Chondrocyte (in vitro differentiated cells): Measurements from ENCODE around the gene MGAT2. TPM values are rescaled to one million over a fixed set of nuclear protein-coding genes. Genes with fewer than 3 reads are reported as not detected.

Source experiments
- DNase-seq: peaks from one replicate; pipeline ENCODE4 v3.0.0; 2021; ENCODE audit warnings: mixed read lengths, low spot score
- H3K27ac Mint-ChIP-seq: one replicate; pipeline ENCODE4 v1.8.0; 2021; ENCODE audit warnings: mild to moderate bottlenecking, moderate library complexity, mixed read lengths; ENCODE audit not compliant: unreplicated experiment
- H3K27me3 Mint-ChIP-seq: 2 replicates; pipeline ENCODE4 v1.8.0; 2021; ENCODE audit warnings: low read depth, mixed read lengths
- H3K36me3 Mint-ChIP-seq: 2 replicates; pipeline ENCODE4 v1.8.0; 2021; ENCODE audit warnings: low read depth, mixed read lengths
- H3K4me1 Mint-ChIP-seq: 2 replicates; pipeline ENCODE4 v1.8.0; 2021; ENCODE audit warnings: low read depth, mild to moderate bottlenecking, mixed read lengths
- H3K4me3 Mint-ChIP-seq: one replicate; pipeline ENCODE4 v1.8.0; 2021; ENCODE audit warnings: mild to moderate bottlenecking, moderate library complexity, mixed read lengths; ENCODE audit not compliant: unreplicated experiment
- H3K9me3 Mint-ChIP-seq: 2 replicates; pipeline ENCODE4 v1.8.0; 2021; ENCODE audit warnings: low read depth, mixed read lengths
- total RNA-seq: library from RNA; stranded (reverse); gene quantifications from 3 replicates; pipeline ENCODE4 v1.2.1, GENCODE V29; 2021
- TF ChIP-seq, protein P1 (sequence below): fragments of 200-600 bp; sonication (generic); IDR thresholded peaks from 2 replicates; pipeline ENCODE4 v1.5.0; 2021; ENCODE audit warnings: antibody characterized with exemption, mild to moderate bottlenecking, moderate library complexity

The MGAT2 gene
- total RNA-seq, 1 donor from 2014 or later, result 53.5 TPM

- Mint-ChIP-seq H3K27ac (peak overlapping the region; percentile 93), H3K9me3 (no peaks in the 10 kb centered on the region), H3K4me1 (peaks cover 53% of the 10 kb centered on the region), H3K36me3 (peaks cover 8% of the 10 kb centered on the region), H3K4me3 (peak overlapping the region; percentile 87), H3K27me3 (no peaks in the 10 kb centered on the region)
- peak; percentile 98 for DNase-seq
- TF ChIP-seq, protein P1, sequence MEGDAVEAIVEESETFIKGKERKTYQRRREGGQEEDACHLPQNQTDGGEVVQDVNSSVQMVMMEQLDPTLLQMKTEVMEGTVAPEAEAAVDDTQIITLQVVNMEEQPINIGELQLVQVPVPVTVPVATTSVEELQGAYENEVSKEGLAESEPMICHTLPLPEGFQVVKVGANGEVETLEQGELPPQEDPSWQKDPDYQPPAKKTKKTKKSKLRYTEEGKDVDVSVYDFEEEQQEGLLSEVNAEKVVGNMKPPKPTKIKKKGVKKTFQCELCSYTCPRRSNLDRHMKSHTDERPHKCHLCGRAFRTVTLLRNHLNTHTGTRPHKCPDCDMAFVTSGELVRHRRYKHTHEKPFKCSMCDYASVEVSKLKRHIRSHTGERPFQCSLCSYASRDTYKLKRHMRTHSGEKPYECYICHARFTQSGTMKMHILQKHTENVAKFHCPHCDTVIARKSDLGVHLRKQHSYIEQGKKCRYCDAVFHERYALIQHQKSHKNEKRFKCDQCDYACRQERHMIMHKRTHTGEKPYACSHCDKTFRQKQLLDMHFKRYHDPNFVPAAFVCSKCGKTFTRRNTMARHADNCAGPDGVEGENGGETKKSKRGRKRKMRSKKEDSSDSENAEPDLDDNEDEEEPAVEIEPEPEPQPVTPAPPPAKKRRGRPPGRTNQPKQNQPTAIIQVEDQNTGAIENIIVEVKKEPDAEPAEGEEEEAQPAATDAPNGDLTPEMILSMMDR, result peak; percentile 98
These were observed 13.3 kb downstream of the MGAT2 start for GRCh38 chr14:49633640-49634546.

- TF ChIP-seq, protein P1, result peak; percentile 68
- Mint-ChIP-seq H3K4me1 (peaks cover 54% of the 10 kb centered on the region), H3K9me3 (no peaks in the 10 kb centered on the region), H3K27ac (peak within 1 kb of the TSS; percentile 96), H3K36me3 (peaks cover 9% of the 10 kb centered on the region), H3K27me3 (no peaks in the 10 kb centered on the region), H3K4me3 (peak within 1 kb of the TSS; percentile 87)
- DNase-seq, result no peak
These were observed 14.1 kb downstream of the MGAT2 start, which contains the start of gene DNAAF2 for GRCh38 chr14:49634547-49635334. Gene DNAAF2 (minus strand): TSS chr14:49635244. CDS start chr14:49635149, 95 bp downstream.

DNA sequence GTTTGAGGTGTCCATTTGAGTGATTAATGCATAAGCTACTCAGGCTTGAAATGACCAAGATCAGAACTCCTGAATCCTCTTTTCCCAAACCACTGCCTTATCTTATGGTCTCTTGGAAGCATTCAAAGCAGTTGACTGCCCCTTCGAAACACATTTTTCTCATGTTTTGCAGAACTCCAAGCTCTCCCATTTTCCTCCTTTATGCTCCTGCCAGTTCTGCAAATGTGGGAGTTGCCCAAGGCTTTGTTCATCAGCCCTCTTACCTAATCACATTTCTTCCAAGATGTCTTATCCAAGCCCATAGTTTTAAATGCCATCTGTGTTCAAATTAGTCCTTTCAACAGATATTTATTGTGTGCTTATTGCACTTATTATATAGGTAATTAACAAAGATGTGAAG, 16.3 kb downstream of the MGAT2 start:
- Mint-ChIP-seq H3K4me3 (peak overlapping the region; percentile 14), H3K9me3 (no peaks in the 10 kb centered on the region), H3K27ac (no peak overlapping the region), H3K36me3 (peaks cover 9% of the 10 kb centered on the region), H3K4me1 (peaks cover 54% of the 10 kb centered on the region), H3K27me3 (no peaks in the 10 kb centered on the region)
- DNase-seq, result no peak
- TF ChIP-seq, protein P1, result no peak

DNA sequence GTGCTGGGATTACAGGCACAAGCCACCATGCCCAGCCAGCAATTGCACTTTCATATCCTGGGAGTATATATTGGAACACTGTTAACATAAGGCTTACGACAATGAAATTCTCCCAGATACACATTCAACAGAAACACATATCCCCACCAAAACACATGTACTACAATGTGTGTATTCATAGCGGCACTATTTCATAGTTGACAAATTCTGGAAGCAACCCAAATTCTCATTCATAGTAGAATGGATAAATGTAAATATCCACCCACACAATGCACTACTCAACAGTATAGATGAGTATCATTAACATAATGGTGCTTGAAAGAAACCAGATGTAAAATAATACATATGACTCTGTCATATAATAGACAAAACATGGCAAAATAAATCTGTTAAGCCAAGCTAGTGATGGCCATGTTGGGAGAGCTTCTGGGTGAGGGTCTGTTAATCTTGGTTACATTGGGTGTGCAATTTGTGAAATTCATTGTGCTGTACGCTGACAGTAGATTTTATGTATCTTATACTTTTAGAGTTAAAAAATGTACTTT, 17.0 kb downstream of the MGAT2 start:
- Mint-ChIP-seq H3K4me3 (no peak overlapping the region), H3K36me3 (peaks cover 9% of the 10 kb centered on the region), H3K27me3 (no peaks in the 10 kb centered on the region), H3K27ac (no peak overlapping the region), H3K4me1 (peaks cover 54% of the 10 kb centered on the region), H3K9me3 (no peaks in the 10 kb centered on the region)
- no peak for DNase-seq
- TF ChIP-seq, protein P1, result no peak
